IMR-90 (cell line): ENCODE results near the gene DCAF6. TPM values are rescaled to one million over a fixed set of nuclear protein-coding genes. Genes with fewer than 3 reads are reported as not detected.

ENCODE experiments used
- ATAC-seq: fragments of 200-7000 bp; cut with Tn5 transposase; 2 replicates; pipeline ENCODE4 v1.9.1; 2020; ENCODE audit warnings: low read depth, mild to moderate bottlenecking, moderate library complexity
- BruUV-seq: library from RNA; stranded (reverse); fragments of 400-500 nt; replicated peaks from 2 replicates; lab custom pipeline; 2021; lab: Mats Ljungman, UMichigan
- CTCF ChIA-PET: fragments of 300-600 bp; formaldehyde crosslinking; extraction: SDS; loops from one replicate; lab custom pipeline; 2021; ENCODE audit warnings: antibody characterized with exemption; lab: Yijun Ruan, JAX
- POLR2A ChIA-PET: fragments of 300-600 bp; sonication (Branson Sonifier 250); formaldehyde crosslinking; loops from one replicate; lab custom pipeline; 2022; ENCODE audit warnings: antibody characterized with exemption; ENCODE audit not compliant: unreplicated experiment; lab: Charles Lee
- DNase-seq: peaks from one replicate; pipeline ENCODE4 v3.0.0; 2013
- H2AFZ ChIP-seq: replicated peaks from 2 replicates; pipeline ENCODE3; 2013; ENCODE audit warnings: low read length, mild to moderate bottlenecking; ENCODE audit not compliant: poor library complexity
- H2AK5ac ChIP-seq: 2 replicates; pipeline ENCODE4 v1.6.1; 2013; ENCODE audit warnings: low read depth, low read length, inconsistent platforms
- H2AK9ac ChIP-seq: replicated peaks from 2 replicates; pipeline ENCODE3; 2013; ENCODE audit warnings: mild to moderate bottlenecking, low read depth, low read length, moderate library complexity; ENCODE audit not compliant: poor library complexity
- H2BK120ac ChIP-seq: 2 replicates; pipeline ENCODE4 v1.6.1; 2013; ENCODE audit warnings: low read depth, low read length, inconsistent platforms
- H2BK15ac ChIP-seq: 3 replicates; pipeline ENCODE4 v1.6.1; 2013; ENCODE audit warnings: low read depth, low read length, inconsistent platforms
- H2BK20ac ChIP-seq: 2 replicates; pipeline ENCODE4 v1.6.1; 2013; ENCODE audit warnings: low read depth, mild to moderate bottlenecking, inconsistent platforms, low read length, moderate library complexity
- H2BK5ac ChIP-seq: 2 replicates; pipeline ENCODE4 v1.6.1; 2013; ENCODE audit warnings: mild to moderate bottlenecking, low read depth, low read length, inconsistent platforms; ENCODE audit not compliant: poor library complexity, severe bottlenecking
- H3K14ac ChIP-seq: replicated peaks from 2 replicates; pipeline ENCODE4 v1.6.1; 2013; ENCODE audit warnings: low read depth, low read length, inconsistent platforms
- H3K18ac ChIP-seq: 2 replicates; pipeline ENCODE4 v1.6.1; 2013; ENCODE audit warnings: low read depth, low read length, control low read depth
- H3K23ac ChIP-seq: 2 replicates; pipeline ENCODE4 v1.6.1; 2013; ENCODE audit warnings: low read depth, low read length, inconsistent platforms
- H3K27ac ChIP-seq: 2 replicates; pipeline ENCODE4 v1.5.1; 2013; ENCODE audit warnings: mild to moderate bottlenecking, control low read depth, low read length; ENCODE audit not compliant: insufficient read depth
- H3K27me3 ChIP-seq: 2 replicates; pipeline ENCODE4 v1.6.1; 2013; ENCODE audit warnings: low read length; ENCODE audit not compliant: control insufficient read depth, insufficient read depth
- H3K36me3 ChIP-seq: 2 replicates; pipeline ENCODE4 v1.6.1; 2013; ENCODE audit warnings: low read length, mixed read lengths; ENCODE audit not compliant: control insufficient read depth, insufficient read depth
- H3K4ac ChIP-seq: 2 replicates; pipeline ENCODE4 v1.6.1; 2013; ENCODE audit warnings: low read depth, low read length, inconsistent platforms
- H3K4me1 ChIP-seq: 2 replicates; pipeline ENCODE4 v1.6.1; 2013; ENCODE audit warnings: low read length, mixed read lengths; ENCODE audit not compliant: control insufficient read depth, insufficient read depth
- H3K4me2 ChIP-seq: 2 replicates; pipeline ENCODE4 v1.6.1; 2013; ENCODE audit warnings: low read depth, mild to moderate bottlenecking, control low read depth, low read length, moderate library complexity
- H3K4me3 ChIP-seq: 2 replicates; pipeline ENCODE4 v1.5.1; 2013; ENCODE audit warnings: low read depth, mild to moderate bottlenecking, control low read depth, low read length, moderate library complexity; ENCODE audit not compliant: insufficient read depth
- H3K56ac ChIP-seq: 2 replicates; pipeline ENCODE4 v1.6.1; 2013; ENCODE audit warnings: low read length, inconsistent platforms; ENCODE audit not compliant: insufficient read depth; ENCODE audit errors: extremely low read depth
- H3K79me1 ChIP-seq, 2 experiments: 2 replicates each; pipeline ENCODE4 v1.6.1; 2013; ENCODE audit warnings: low read length in 2 of 2, inconsistent platforms in 1 of 2, low read depth in 1 of 2
- H3K9ac ChIP-seq: 2 replicates; pipeline ENCODE4 v1.6.1; 2013; ENCODE audit warnings: low read depth, low read length, control low read depth
- H3K9me1 ChIP-seq: 2 replicates; pipeline ENCODE4 v1.6.1; 2013; ENCODE audit warnings: low read length, inconsistent platforms; ENCODE audit not compliant: insufficient read depth
- H3K9me3 ChIP-seq: 2 replicates; pipeline ENCODE4 v1.6.1; 2013; ENCODE audit warnings: low read length; ENCODE audit not compliant: control insufficient read depth, insufficient read depth
- H4K20me1 ChIP-seq: 2 replicates; pipeline ENCODE4 v1.6.1; 2013; ENCODE audit warnings: low read length, inconsistent platforms; ENCODE audit not compliant: insufficient read depth
- H4K5ac ChIP-seq: 2 replicates; pipeline ENCODE4 v1.6.1; 2013; ENCODE audit warnings: mild to moderate bottlenecking, low read depth, low read length, control low read depth
- H4K8ac ChIP-seq, 2 experiments: 2 replicates each; pipeline ENCODE4 v1.6.1; 2013; ENCODE audit warnings: low read depth in 2 of 2, low read length in 2 of 2, control low read depth in 1 of 2, inconsistent platforms in 1 of 2
- H4K91ac ChIP-seq: 2 replicates; pipeline ENCODE4 v1.6.1; 2013; ENCODE audit warnings: low read depth, low read length, inconsistent platforms; ENCODE audit not compliant: insufficient read depth
- BHLHE40 ChIP-seq: fragments of 150-350 bp; IDR thresholded peaks from 2 replicates; pipeline ENCODE4 v1.6.1; 2016; ENCODE audit warnings: mild to moderate bottlenecking, low read depth, low read length
- CEBPB ChIP-seq: IDR thresholded peaks from 2 replicates; pipeline ENCODE4 v1.6.1; 2012; ENCODE audit warnings: low read depth, low read length, improper control_type of control experiment
- CHD1 ChIP-seq: IDR thresholded peaks from 2 replicates; pipeline ENCODE4 v1.6.1; 2012; ENCODE audit warnings: low read depth, low read length, improper control_type of control experiment
- CTCF ChIP-seq: conservative IDR thresholded peaks from 2 replicates; pipeline ENCODE4 v1.5.1; 2012; ENCODE audit warnings: mild to moderate bottlenecking, low read depth, low read length, improper control_type of control experiment
- ELK1 ChIP-seq: fragments of 150-350 bp; IDR thresholded peaks from 2 replicates; pipeline ENCODE4 v1.6.1; 2016; ENCODE audit warnings: low read depth, mild to moderate bottlenecking, low read length, moderate library complexity, borderline replicate concordance
- FOS ChIP-seq: fragments of 150-350 bp; IDR thresholded peaks from 2 replicates; pipeline ENCODE4 v1.6.1; 2016; ENCODE audit warnings: low read depth, low read length
- MAFK ChIP-seq: IDR thresholded peaks from 2 replicates; pipeline ENCODE4 v1.6.1; 2012; ENCODE audit warnings: low read depth, low read length, improper control_type of control experiment
- MAZ ChIP-seq: IDR thresholded peaks from 2 replicates; pipeline ENCODE4 v1.6.1; 2012; ENCODE audit warnings: low read depth, mild to moderate bottlenecking, low read length, improper control_type of control experiment, moderate library complexity, borderline replicate concordance
- MXI1 ChIP-seq: IDR thresholded peaks from 2 replicates; pipeline ENCODE4 v1.6.1; 2012; ENCODE audit warnings: low read depth, mild to moderate bottlenecking, low read length, moderate library complexity, borderline replicate concordance
- NFE2L2 ChIP-seq: fragments of 150-350 bp; IDR thresholded peaks from 2 replicates; pipeline ENCODE4 v1.6.1; 2016; ENCODE audit warnings: low read depth, mild to moderate bottlenecking, low read length
- POLR2A ChIP-seq: IDR thresholded peaks from 2 replicates; pipeline ENCODE4 v1.6.1; 2012; ENCODE audit warnings: mild to moderate bottlenecking, low read depth, low read length
- RAD21 ChIP-seq: IDR thresholded peaks from 2 replicates; pipeline ENCODE4 v1.6.1; 2012; ENCODE audit warnings: low read length, improper control_type of control experiment
- RCOR1 ChIP-seq: IDR thresholded peaks from 2 replicates; pipeline ENCODE4 v1.6.1; 2012; ENCODE audit warnings: mild to moderate bottlenecking, low read length, improper control_type of control experiment; ENCODE audit not compliant: insufficient replicate concordance
- RFX5 ChIP-seq: IDR thresholded peaks from 2 replicates; pipeline ENCODE4 v1.8.0; 2012; ENCODE audit warnings: low read depth, mild to moderate bottlenecking, low read length, moderate library complexity
- SMC3 ChIP-seq: fragments of 150-350 bp; IDR thresholded peaks from 2 replicates; pipeline ENCODE4 v1.6.1; 2016; ENCODE audit warnings: low read depth, mild to moderate bottlenecking, antibody characterized with exemption, low read length, moderate library complexity
- USF2 ChIP-seq: fragments of 150-350 bp; IDR thresholded peaks from 2 replicates; pipeline ENCODE4 v1.6.1; 2017; ENCODE audit warnings: mild to moderate bottlenecking, antibody characterized with exemption, low read length, low read depth
- WGBS, 2 experiments: methylation state at CpG; one replicate each; pipeline versions ENCODE4 v1.1.5 to v1.1.7; 2013; ENCODE audit warnings: missing lambda C conversion rate in 2 of 2; ENCODE audit not compliant: insufficient read length in 1 of 2; ENCODE audit errors: extremely low coverage in 2 of 2; 5-methylcytosine and 5-hydroxymethylcytosine counted together
- dilution Hi-C: fragments of 300-500 bp; cut with HindIII; formaldehyde crosslinking; loops from one replicate; pipeline ENCODE4 v1.14.3; 2018; ENCODE audit warnings: low sequenced_read_pairs; ENCODE audit not compliant: unreplicated experiment
- in situ Hi-C: fragments of 300-500 bp; cut with MboI; formaldehyde crosslinking; loops from 3 replicates; pipeline ENCODE4 v1.14.3; 2019; ENCODE audit warnings: low sequenced_read_pairs, inconsistent platforms, mixed read lengths
- intact Hi-C: fragments of 100-400 bp; cut with micrococcal nuclease; formaldehyde crosslinking; loops from 2 replicates; pipeline ENCODE4 v1.10.0; 2022
- polyA plus RNA-seq, 3 experiments: library from polyadenylated mRNA; depleted of rRNA; stranded (reverse); fragments of >200 nt; gene quantifications; 2 replicates each; pipeline ENCODE4 v1.2.3, GENCODE V29; 2012; ENCODE audit warnings: low replicate concordance in 1 of 3
- total RNA-seq: library from RNA; depleted of rRNA; stranded (reverse); fragments of >200 nt; gene quantifications from 2 replicates; pipeline ENCODE4 v1.2.3, GENCODE V29; 2012

DCAF6 gene
- total and polyA plus RNA-seq, 2 of the 4 experiments (the other 2 are of a cell fraction) = 60.4 to 88.7 TPM

GRCh38 chr1:168095476-168095875, 159.0 kb downstream of the DCAF6 start:
- no peak for ATAC-seq
- H3K79me1 ChIP-seq = no peaks in the 10 kb centered on the region; a peak in 1 of 4 replicates
- dilution Hi-C loops = no loop called here

More at GRCh38 chr1:168095476-168095875, 159.0 kb downstream of the DCAF6 start:
- H3K4ac ChIP-seq = no peak overlapping the region
- no peak overlapping the region for H3K4me3 ChIP-seq
- no peak overlapping the region for H3K4me2 ChIP-seq
- no peak for DNase-seq
- H3K23ac ChIP-seq = no peak overlapping the region
- intact Hi-C loops = no loop called here
- H3K27me3 ChIP-seq = no peaks in the 10 kb centered on the region
- no peak overlapping the region for H3K18ac ChIP-seq
- CTCF ChIA-PET = interaction anchor here (0.9 to 1.4 kb wide), 2 partner anchors 16 to 43 kb away, joined by 3 to 4 read pairs; no protein-coding TSS in a partner anchor
- H3K27ac ChIP-seq = no peak overlapping the region
- no peak overlapping the region for H3K56ac ChIP-seq
- H2AFZ ChIP-seq = no peak overlapping the region
- no peak overlapping the region for H4K5ac ChIP-seq
- no peak overlapping the region for H2BK20ac ChIP-seq
- in situ Hi-C loops = no loop called here
- H3K9ac ChIP-seq = no peak overlapping the region
- no peak overlapping the region for H2AK5ac ChIP-seq
- H2BK15ac ChIP-seq = no peak overlapping the region
- H2AK9ac ChIP-seq = peak overlapping the region; percentile 15
- peaks cover 23% of the 10 kb centered on the region for H3K36me3 ChIP-seq
- H3K4me1 ChIP-seq = peaks cover 2% of the 10 kb centered on the region; the same call in 1 of the 2 replicates
- POLR2A ChIA-PET = no interaction called here
- no peak overlapping the region for H2BK120ac ChIP-seq
- no peaks in the 10 kb centered on the region; the same call in 1 of the 2 replicates for H3K9me1 ChIP-seq
- no peak overlapping the region for H4K8ac ChIP-seq
- no peak overlapping the region for H3K14ac ChIP-seq
- H4K20me1 ChIP-seq = no peaks in the 10 kb centered on the region
- H3K9me3 ChIP-seq = no peaks in the 10 kb centered on the region
- TF ChIP-seq RFX5 (no peak), CEBPB (no peak), BHLHE40 (no peak), MAZ (no peak), RCOR1 (no peak), RAD21 (no peak), MXI1 (no peak), CHD1 (no peak), USF2 (no peak), POLR2A (no peak), SMC3 (no peak), ELK1 (no peak), CTCF (no peak), FOS (no peak), NFE2L2 (no peak), MAFK (no peak)
- BruUV-seq = no TSS peak
- WGBS, 2 experiments = 93% methylated on average over 3 of the region's 6 CpGs; no CpG with 5 or more reads in 1 of the 2 experiments
- no peak overlapping the region for H2BK5ac ChIP-seq
- H4K91ac ChIP-seq = no peak overlapping the region
